A549 (cell line): ENCODE results near the gene MTA3. TPM values are rescaled to one million over a fixed set of nuclear protein-coding genes. Genes with fewer than 3 reads are reported as not detected.
A peak's percentile ranks its signal among the peaks of the same experiment; 100 is the strongest.

Source experiments
- ATAC-seq, 2 experiments: fragments of 200-7000 bp in 1 of 2; fragments of >200 bp in 1 of 2; cut with Nextera tagmentation in 1 of 2; cut with Tn5 transposase in 1 of 2; 3 replicates each; pipeline versions ENCODE4 v1.8.0 to v1.9.1; 2018 to 2020; ENCODE audit warnings: mild to moderate bottlenecking in 1 of 2, moderate library complexity in 1 of 2
- CTCF ChIA-PET: fragments of 300-600 bp; sonication (Branson Sonifier 250); formaldehyde crosslinking; extraction: SDS; loops from one replicate; lab custom pipeline; 2021; ENCODE audit warnings: antibody characterized with exemption, inconsistent platforms; lab: Yijun Ruan, JAX
- POLR2A ChIA-PET: fragments of 350-600 bp; formaldehyde crosslinking; extraction: SDS; loops from one replicate; lab custom pipeline; 2021; ENCODE audit warnings: antibody characterized with exemption, inconsistent platforms; lab: Yijun Ruan, JAX
- DNase-seq, 2 experiments: peaks; one replicate each; pipeline versions ENCODE4 v3.0.0 to v3.0.0-alpha.2; 2011 to 2016; ENCODE audit warnings: low read depth in 1 of 2, low spot score in 1 of 2
- FAIRE-seq: peaks from 2 replicates; lab custom pipeline; 2011; peaks lifted over from hg19 to GRCh38; lab: Jason Lieb, UNC
- H3K27ac ChIP-seq, 2 experiments: fragments of >200 bp; sonication (Bioruptor Twin); formaldehyde crosslinking; 3 replicates each; pipeline ENCODE4 v1.5.1; 2016 to 2017
- H3K4me1 ChIP-seq: fragments of >200 bp; sonication (Bioruptor Twin); formaldehyde crosslinking; 3 replicates; pipeline ENCODE4 v1.6.1; 2016
- H3K4me2 ChIP-seq: fragments of >200 bp; sonication (Bioruptor Twin); formaldehyde crosslinking; 3 replicates; pipeline ENCODE4 v1.6.1; 2016
- H3K4me3 ChIP-seq: fragments of >200 bp; sonication (Bioruptor Twin); formaldehyde crosslinking; 3 replicates; pipeline ENCODE4 v1.5.1; 2016
- H3K9me3 ChIP-seq: fragments of >200 bp; sonication (Bioruptor Twin); formaldehyde crosslinking; 3 replicates; pipeline ENCODE4 v1.6.1; 2016
- BCL3 ChIP-seq: fragments of >200 bp; sonication (Bioruptor Twin); formaldehyde crosslinking; IDR thresholded peaks from 3 replicates; pipeline ENCODE4 v1.6.1; 2016
- CBX2 ChIP-seq: fragments of 200-600 bp; sonication (generic); IDR thresholded peaks from 2 replicates; pipeline ENCODE4 v1.6.1; 2016; ENCODE audit warnings: low read depth, mild to moderate bottlenecking, borderline replicate concordance
- CBX8 ChIP-seq: fragments of 200-600 bp; sonication (generic); IDR thresholded peaks from 2 replicates; pipeline ENCODE4 v1.6.1; 2016
- CEBPB ChIP-seq, 2 experiments: fragments of >200 bp in 1 of 2; sonication (Bioruptor Twin) in 1 of 2; formaldehyde crosslinking in 1 of 2; IDR thresholded peaks; 2 replicates each; pipeline ENCODE4 v1.6.1; 2012 to 2016
- CTCF ChIP-seq: fragments of >200 bp; sonication (Bioruptor Twin); formaldehyde crosslinking; IDR thresholded peaks from 3 replicates; pipeline ENCODE4 v1.5.1; 2016
- EHF ChIP-seq: fragments of 250-450 bp; sonication (Bioruptor Pico); IDR thresholded peaks from 2 replicates; pipeline ENCODE4 v1.5.0; 2020; ENCODE audit warnings: mild to moderate bottlenecking
- ELK1 ChIP-seq: fragments of 150-350 bp; IDR thresholded peaks from 2 replicates; pipeline ENCODE4 v1.6.1; 2014; ENCODE audit warnings: low read depth, mild to moderate bottlenecking, low read length
- ESRRA ChIP-seq: fragments of 150-350 bp; IDR thresholded peaks from 2 replicates; pipeline ENCODE4 v1.6.1; 2014; ENCODE audit warnings: mild to moderate bottlenecking, low read length, borderline replicate concordance
- FOSB ChIP-seq: fragments of 250-450 bp; sonication (Bioruptor Pico); IDR thresholded peaks from 2 replicates; pipeline ENCODE4 v1.5.0; 2020; ENCODE audit warnings: mild to moderate bottlenecking, moderate library complexity
- FOXS1 ChIP-seq: fragments of 250-450 bp; sonication (Bioruptor Pico); IDR thresholded peaks from 2 replicates; pipeline ENCODE4 v1.5.0; 2020; ENCODE audit warnings: mild to moderate bottlenecking, moderate library complexity
- GATA3 ChIP-seq: IDR thresholded peaks from 2 replicates; pipeline ENCODE4 v1.6.1; 2012; ENCODE audit warnings: borderline replicate concordance
- HOXB5 ChIP-seq: fragments of 250-450 bp; sonication (Bioruptor Pico); IDR thresholded peaks from 2 replicates; pipeline ENCODE4 v1.5.0; 2020; ENCODE audit warnings: mild to moderate bottlenecking, moderate library complexity
- JUN ChIP-seq, 2 experiments: fragments of >200 bp; sonication (Bioruptor Twin); formaldehyde crosslinking; IDR thresholded peaks; 2 replicates in 1 of 2; 3 replicates in 1 of 2; pipeline ENCODE4 v1.6.1; 2016 to 2017
- KDM1A ChIP-seq: fragments of 200-600 bp; sonication (generic); IDR thresholded peaks from 2 replicates; pipeline ENCODE4 v1.6.1; 2016; ENCODE audit warnings: low read depth, mild to moderate bottlenecking
- KDM5A ChIP-seq: fragments of 200-600 bp; sonication (generic); IDR thresholded peaks from 2 replicates; pipeline ENCODE4 v1.6.1; 2016; ENCODE audit warnings: antibody characterized with exemption, mild to moderate bottlenecking
- MAFK ChIP-seq: fragments of 450-650 bp; IDR thresholded peaks from 2 replicates; pipeline ENCODE4 v1.6.1; 2014; ENCODE audit not compliant: partially characterized antibody
- MYC ChIP-seq: IDR thresholded peaks from 2 replicates; pipeline ENCODE4 v1.6.1; 2012; ENCODE audit warnings: mild to moderate bottlenecking, inconsistent platforms, low read length, improper control_type of control experiment, borderline replicate concordance
- NFE2L2 ChIP-seq: fragments of 150-350 bp; conservative IDR thresholded peaks from 2 replicates; pipeline ENCODE4 v1.6.1; 2014; ENCODE audit warnings: low read length
- NR3C1 ChIP-seq: fragments of >200 bp; sonication (Bioruptor Twin); formaldehyde crosslinking; IDR thresholded peaks from 3 replicates; pipeline ENCODE4 v1.6.1; 2017
- PBX3 ChIP-seq: IDR thresholded peaks from 2 replicates; pipeline ENCODE4 v1.6.1; 2012
- RARB ChIP-seq: fragments of 250-450 bp; sonication (Bioruptor Pico); IDR thresholded peaks from 2 replicates; pipeline ENCODE4 v1.8.0; 2021; ENCODE audit warnings: mild to moderate bottlenecking, moderate library complexity
- SMC3 ChIP-seq: fragments of >200 bp; sonication (Bioruptor Twin); formaldehyde crosslinking; IDR thresholded peaks from 3 replicates; pipeline ENCODE4 v1.6.1; 2018; ENCODE audit warnings: inconsistent platforms
- SREBF2 ChIP-seq: fragments of 450-650 bp; IDR thresholded peaks from 2 replicates; pipeline ENCODE4 v1.6.1; 2014; ENCODE audit warnings: mild to moderate bottlenecking, moderate library complexity
- TFCP2L1 ChIP-seq: fragments of 250-450 bp; sonication (Bioruptor Pico); IDR thresholded peaks from 2 replicates; pipeline ENCODE4 v1.5.0; 2021; ENCODE audit warnings: mild to moderate bottlenecking
- TP53 ChIP-seq: fragments of 250-450 bp; sonication (Bioruptor Pico); IDR thresholded peaks from 2 replicates; pipeline ENCODE4 v1.5.0; 2021; ENCODE audit warnings: mild to moderate bottlenecking, moderate library complexity
- ZFP36 ChIP-seq: fragments of 450-650 bp; IDR thresholded peaks from 2 replicates; pipeline ENCODE4 v1.6.1; 2014; ENCODE audit warnings: borderline replicate concordance; ENCODE audit not compliant: partially characterized antibody
- ZSCAN20 ChIP-seq: fragments of 250-450 bp; sonication (Bioruptor Pico); IDR thresholded peaks from 2 replicates; pipeline ENCODE4 v1.8.0; 2022; ENCODE audit warnings: mild to moderate bottlenecking, moderate library complexity
- WGBS: methylation state at CpG from one replicate; pipeline ENCODE4 v1.1.6; 2017; ENCODE audit errors: missing lambda C conversion rate; 5-methylcytosine and 5-hydroxymethylcytosine counted together
- polyA plus RNA-seq, 4 experiments: library from polyadenylated mRNA; depleted of rRNA in 3 of 4; stranded (reverse); fragments of >200 nt; fragmentation: RNase III in 1 of 4; extraction: RNeasy Plus Mini Kit Qiagen cat#74134 plus additional on column Dnase treatment in 1 of 4; gene quantifications; 2 replicates in 3 of 4; 3 replicates in 1 of 4; pipeline ENCODE4 v1.2.3, GENCODE V29; 2011 to 2017
- TF ChIP-seq, protein P1 (sequence below): IDR thresholded peaks from 2 replicates; pipeline ENCODE4 v1.6.1; 2012; ENCODE audit warnings: low read depth, borderline replicate concordance
- TF ChIP-seq, protein P2 (sequence below): fragments of 450-650 bp; IDR thresholded peaks from 2 replicates; pipeline ENCODE4 v1.6.1; 2014; ENCODE audit warnings: antibody characterized with exemption
- TF ChIP-seq, protein P3 (sequence below): IDR thresholded peaks from 2 replicates; pipeline ENCODE4 v1.6.1; 2012

The MTA3 gene
- polyA plus RNA-seq, 2 of the 4 experiments (the other 2 are of a cell fraction), result 49.3 to 74.1 TPM

DNA sequence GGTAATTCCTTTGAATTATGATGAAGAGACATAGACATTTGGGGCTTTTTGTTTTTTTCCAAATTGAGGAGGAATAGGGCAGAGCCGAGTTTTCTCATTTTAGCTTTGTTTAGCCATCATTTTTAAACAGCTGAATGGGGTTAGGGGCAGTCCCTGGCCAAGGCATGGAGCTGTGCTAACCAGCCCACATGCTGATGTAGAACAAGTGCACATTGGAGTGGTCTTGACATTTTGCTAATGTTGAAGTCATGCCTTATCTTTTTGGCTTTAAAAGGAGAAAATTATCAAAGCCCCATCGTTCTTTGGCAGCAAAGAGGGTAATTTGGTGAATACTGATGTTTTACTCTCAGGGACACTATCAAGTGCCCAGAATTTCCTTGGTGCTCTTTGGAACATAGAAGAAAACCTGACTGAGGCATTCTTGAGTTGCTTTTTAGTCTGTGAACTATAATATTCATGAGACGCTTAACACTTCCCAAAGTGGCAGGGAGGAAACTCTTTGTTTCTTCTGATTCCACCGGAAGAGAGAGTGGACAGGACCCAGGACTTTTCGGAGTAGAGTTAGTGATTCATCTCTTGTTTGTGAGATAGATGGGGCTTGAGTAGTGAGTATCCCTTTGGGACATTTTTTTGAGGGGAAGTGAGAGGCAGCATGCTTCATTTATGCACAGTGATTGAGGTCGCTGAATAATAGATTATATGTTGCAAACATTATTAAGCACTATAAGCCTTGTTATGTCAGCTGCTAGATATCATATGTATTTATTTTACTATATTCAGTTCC, 45.0 kb downstream of the MTA3 start:
- DNase-seq (no peak), FAIRE-seq (no peak), ATAC-seq (no peak)
- H3K27ac ChIP-seq, result no peak overlapping the region
- ChIA-PET POLR2A (no interaction called here), CTCF (interaction anchor here (0.6 to 1.2 kb wide), 4 partner anchors 12 to 32 kb away, joined by 3 to 5 read pairs (median 4); no protein-coding TSS in a partner anchor)
- TF ChIP-seq TFCP2L1 (CRISPR knock-in tag) (no peak), JUN (IDR thresholded peaks at IDR 0.05) (no peak), KDM5A (no peak), NR3C1 (no peak), FOSB (CRISPR knock-in tag) (no peak), SREBF2 (no peak), EHF (CRISPR knock-in tag) (no peak), ZFP36 (no peak), CTCF (no peak), ZSCAN20 (no peak), CBX2 (no peak), CBX8 (no peak), KDM1A (no peak), GATA3 (no peak), HOXB5 (CRISPR knock-in tag) (no peak), MYC (no peak), MAFK (no peak), ELK1 (no peak)
- TF ChIP-seq, protein P1, sequence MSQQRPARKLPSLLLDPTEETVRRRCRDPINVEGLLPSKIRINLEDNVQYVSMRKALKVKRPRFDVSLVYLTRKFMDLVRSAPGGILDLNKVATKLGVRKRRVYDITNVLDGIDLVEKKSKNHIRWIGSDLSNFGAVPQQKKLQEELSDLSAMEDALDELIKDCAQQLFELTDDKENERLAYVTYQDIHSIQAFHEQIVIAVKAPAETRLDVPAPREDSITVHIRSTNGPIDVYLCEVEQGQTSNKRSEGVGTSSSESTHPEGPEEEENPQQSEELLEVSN, result no peak
- TF ChIP-seq, protein P2, sequence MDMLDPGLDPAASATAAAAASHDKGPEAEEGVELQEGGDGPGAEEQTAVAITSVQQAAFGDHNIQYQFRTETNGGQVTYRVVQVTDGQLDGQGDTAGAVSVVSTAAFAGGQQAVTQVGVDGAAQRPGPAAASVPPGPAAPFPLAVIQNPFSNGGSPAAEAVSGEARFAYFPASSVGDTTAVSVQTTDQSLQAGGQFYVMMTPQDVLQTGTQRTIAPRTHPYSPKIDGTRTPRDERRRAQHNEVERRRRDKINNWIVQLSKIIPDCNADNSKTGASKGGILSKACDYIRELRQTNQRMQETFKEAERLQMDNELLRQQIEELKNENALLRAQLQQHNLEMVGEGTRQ, result no peak
- 91% methylated on average over 6 of the region's 6 CpGs for whole genome bisulfite sequencing
- H3K9me3 ChIP-seq, result no peaks in the 10 kb centered on the region
- H3K4me1 ChIP-seq, result peaks cover 16% of the 10 kb centered on the region
- H3K4me3 ChIP-seq, result no peak overlapping the region
- H3K4me2 ChIP-seq, result no peak overlapping the region

GRCh38 chr2:42614838-42615237, 46.4 kb downstream of the MTA3 start:
- ATAC-seq (peak in 1 of 2 experiments; percentile 42; a peak in 1 of 6 replicates), DNase-seq (peak in 1 of 2 experiments; percentile 22), FAIRE-seq (no peak)
- Histone ChIP-seq H3K4me1 (peaks cover 29% of the 10 kb centered on the region), H3K9me3 (no peaks in the 10 kb centered on the region), H3K27ac (no peak overlapping the region), H3K4me3 (no peak overlapping the region), H3K4me2 (no peak overlapping the region)
- ChIA-PET POLR2A (no interaction called here), CTCF (interaction anchor here (1.2 kb wide), 1 partner anchor 13 kb away, joined by 5 read pairs; no protein-coding TSS in a partner anchor)
- WGBS, result 52% methylated on average over 7 of the region's 7 CpGs
- TF ChIP-seq ESRRA (no peak), SMC3 (no peak), MYC (no peak), NFE2L2 (no peak), TP53 (CRISPR knock-in tag) (no peak), JUN (IDR thresholded peaks at IDR 0.05) (no peak), CBX2 (no peak), CEBPB (IDR thresholded peaks at IDR 0.05) (no peak), PBX3 (no peak), FOXS1 (no peak), FOSB (CRISPR knock-in tag) (no peak), RARB (no peak), BCL3 (no peak)
- TF ChIP-seq, protein P1, result no peak
- TF ChIP-seq, protein P3, sequence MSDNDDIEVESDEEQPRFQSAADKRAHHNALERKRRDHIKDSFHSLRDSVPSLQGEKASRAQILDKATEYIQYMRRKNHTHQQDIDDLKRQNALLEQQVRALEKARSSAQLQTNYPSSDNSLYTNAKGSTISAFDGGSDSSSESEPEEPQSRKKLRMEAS, result no peak
